Measurements from ENCODE around the gene SOX6. TPM values are rescaled to one million over a fixed set of nuclear protein-coding genes. Genes with fewer than 3 reads are reported as not detected.

Gene SOX6
- total RNA-seq, 2 experiments from 2014 or later, result 0.36 TPM; not detected in 1

DNA sequence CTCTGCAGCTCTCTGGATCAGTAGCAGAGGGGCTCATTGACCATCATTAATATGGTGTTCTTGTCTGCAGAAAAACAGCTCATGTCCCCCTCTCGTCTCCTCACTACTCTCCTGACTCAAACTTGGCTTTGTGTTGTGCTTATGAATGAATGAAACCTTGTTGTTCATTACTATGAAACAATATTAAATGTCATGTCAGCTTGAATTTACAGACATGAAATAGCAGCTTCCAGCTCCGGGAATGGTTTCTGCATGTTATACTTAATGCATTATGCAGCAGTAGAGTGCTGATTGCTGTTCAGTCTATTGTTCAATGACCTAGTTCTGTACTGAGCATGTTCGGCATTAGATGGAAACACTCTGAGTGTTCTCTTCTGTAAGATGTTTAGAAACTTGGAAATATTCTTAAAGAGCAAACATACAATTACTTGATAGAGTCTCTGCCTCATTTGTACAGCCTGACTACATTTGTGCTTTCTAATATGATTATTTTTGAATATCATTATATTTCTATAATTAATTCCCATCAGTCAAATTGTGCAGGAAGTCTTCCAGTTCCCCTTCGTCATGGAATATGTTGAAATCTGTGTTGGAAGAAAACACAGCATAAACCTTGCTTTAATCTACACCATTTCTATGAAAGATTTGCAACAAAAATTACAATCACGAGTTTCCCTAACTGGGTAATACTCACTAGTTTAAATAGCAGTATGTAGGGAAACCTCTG, 340.4 kb downstream of the SOX6 start:
- ChIA-PET POLR2A (no interaction called here), CTCF (no interaction called here)
- H3K4me1 Mint-ChIP-seq (ENCODE audit: low read depth), result no peaks in the 10 kb centered on the region
- H3K4me3 Mint-ChIP-seq, result no peak overlapping the region
- DNase-seq (no peak), ATAC-seq (no peak)
- H3K27ac Mint-ChIP-seq, result no peak overlapping the region
- H3K27me3 Mint-ChIP-seq, result no peaks in the 10 kb centered on the region
- TF ChIP-seq, protein P1, sequence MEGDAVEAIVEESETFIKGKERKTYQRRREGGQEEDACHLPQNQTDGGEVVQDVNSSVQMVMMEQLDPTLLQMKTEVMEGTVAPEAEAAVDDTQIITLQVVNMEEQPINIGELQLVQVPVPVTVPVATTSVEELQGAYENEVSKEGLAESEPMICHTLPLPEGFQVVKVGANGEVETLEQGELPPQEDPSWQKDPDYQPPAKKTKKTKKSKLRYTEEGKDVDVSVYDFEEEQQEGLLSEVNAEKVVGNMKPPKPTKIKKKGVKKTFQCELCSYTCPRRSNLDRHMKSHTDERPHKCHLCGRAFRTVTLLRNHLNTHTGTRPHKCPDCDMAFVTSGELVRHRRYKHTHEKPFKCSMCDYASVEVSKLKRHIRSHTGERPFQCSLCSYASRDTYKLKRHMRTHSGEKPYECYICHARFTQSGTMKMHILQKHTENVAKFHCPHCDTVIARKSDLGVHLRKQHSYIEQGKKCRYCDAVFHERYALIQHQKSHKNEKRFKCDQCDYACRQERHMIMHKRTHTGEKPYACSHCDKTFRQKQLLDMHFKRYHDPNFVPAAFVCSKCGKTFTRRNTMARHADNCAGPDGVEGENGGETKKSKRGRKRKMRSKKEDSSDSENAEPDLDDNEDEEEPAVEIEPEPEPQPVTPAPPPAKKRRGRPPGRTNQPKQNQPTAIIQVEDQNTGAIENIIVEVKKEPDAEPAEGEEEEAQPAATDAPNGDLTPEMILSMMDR (IDR thresholded peaks at IDR 0.05), result no peak
- intact Hi-C loops (cut with micrococcal nuclease), result no loop called here
- no peaks in the 10 kb centered on the region for H3K9me3 Mint-ChIP-seq
- H3K36me3 Mint-ChIP-seq (ENCODE audit: low read depth), result no peaks in the 10 kb centered on the region

DNA sequence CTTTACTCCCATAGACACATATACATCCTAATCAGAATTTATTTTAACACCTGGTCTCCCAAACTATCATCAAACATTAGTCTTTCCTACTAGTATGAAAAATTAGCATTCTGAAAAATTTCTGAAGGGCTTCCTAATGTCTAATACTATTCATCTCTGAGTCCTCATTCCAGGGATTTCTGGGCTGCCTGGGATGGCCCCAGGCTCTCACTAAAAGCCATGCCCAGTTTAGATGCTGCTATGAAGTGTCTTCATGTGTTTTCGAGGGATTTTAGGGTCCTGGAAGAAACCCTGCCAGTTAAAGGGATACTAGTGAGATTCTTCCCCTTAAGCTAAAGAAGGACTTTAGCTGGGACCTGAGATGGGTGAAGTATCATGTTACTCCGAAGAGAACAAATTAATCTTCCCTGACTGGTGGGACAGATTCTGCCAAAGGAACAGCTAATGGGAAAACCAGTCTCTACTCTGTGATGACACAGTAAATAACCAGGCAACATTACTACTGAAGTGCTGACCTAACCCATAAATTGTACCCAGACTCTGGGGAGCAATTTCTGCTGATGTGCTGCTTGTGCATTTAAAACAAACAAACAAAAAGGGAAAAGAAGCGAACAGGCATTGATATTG, 342.6 kb downstream of the SOX6 start:
- TF ChIP-seq, protein P1 (IDR thresholded peaks at IDR 0.05), result no peak
- intact Hi-C loops (cut with micrococcal nuclease), result no loop called here
- no peaks in the 10 kb centered on the region for H3K36me3 Mint-ChIP-seq (ENCODE audit: low read depth)
- ATAC-seq (no peak), DNase-seq (no peak)
- no peak overlapping the region for H3K27ac Mint-ChIP-seq
- H3K4me3 Mint-ChIP-seq, result no peak overlapping the region
- no peaks in the 10 kb centered on the region for H3K27me3 Mint-ChIP-seq
- ChIA-PET POLR2A (no interaction called here), CTCF (no interaction called here)
- no peaks in the 10 kb centered on the region for H3K9me3 Mint-ChIP-seq
- no peaks in the 10 kb centered on the region for H3K4me1 Mint-ChIP-seq (ENCODE audit: low read depth)

DNA sequence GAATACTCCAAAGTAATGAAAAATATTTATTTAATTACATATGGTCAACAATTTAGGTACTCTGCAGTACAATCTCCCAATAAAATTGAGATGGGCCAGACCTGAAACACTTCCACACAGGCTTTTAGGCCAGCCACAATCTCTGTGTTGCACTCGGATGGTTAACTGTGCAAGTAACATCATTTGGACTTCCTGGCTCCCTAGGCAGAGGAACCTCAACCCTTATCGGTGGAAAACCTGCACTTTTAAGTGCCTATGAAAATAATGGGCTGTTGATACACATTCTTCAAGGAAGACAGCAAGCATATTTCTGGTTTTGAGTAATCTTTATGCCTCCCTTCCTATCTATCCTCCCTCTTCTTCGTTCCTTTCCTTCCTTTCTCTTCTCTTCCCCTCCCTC, 343.1 kb downstream of the SOX6 start:
- POLR2A ChIA-PET, result no interaction called here
- DNase-seq (no peak), ATAC-seq (no peak)
- TF ChIP-seq, protein P1 (IDR thresholded peaks at IDR 0.05), result no peak
- Mint-ChIP-seq H3K4me3 (no peak overlapping the region), H3K27ac (no peak overlapping the region), H3K36me3 (ENCODE audit: low read depth) (no peaks in the 10 kb centered on the region), H3K4me1 (ENCODE audit: low read depth) (no peaks in the 10 kb centered on the region), H3K9me3 (no peaks in the 10 kb centered on the region), H3K27me3 (no peaks in the 10 kb centered on the region)
- CTCF ChIA-PET, result no interaction called here
- intact Hi-C loops (cut with micrococcal nuclease), result no loop called here

DNA sequence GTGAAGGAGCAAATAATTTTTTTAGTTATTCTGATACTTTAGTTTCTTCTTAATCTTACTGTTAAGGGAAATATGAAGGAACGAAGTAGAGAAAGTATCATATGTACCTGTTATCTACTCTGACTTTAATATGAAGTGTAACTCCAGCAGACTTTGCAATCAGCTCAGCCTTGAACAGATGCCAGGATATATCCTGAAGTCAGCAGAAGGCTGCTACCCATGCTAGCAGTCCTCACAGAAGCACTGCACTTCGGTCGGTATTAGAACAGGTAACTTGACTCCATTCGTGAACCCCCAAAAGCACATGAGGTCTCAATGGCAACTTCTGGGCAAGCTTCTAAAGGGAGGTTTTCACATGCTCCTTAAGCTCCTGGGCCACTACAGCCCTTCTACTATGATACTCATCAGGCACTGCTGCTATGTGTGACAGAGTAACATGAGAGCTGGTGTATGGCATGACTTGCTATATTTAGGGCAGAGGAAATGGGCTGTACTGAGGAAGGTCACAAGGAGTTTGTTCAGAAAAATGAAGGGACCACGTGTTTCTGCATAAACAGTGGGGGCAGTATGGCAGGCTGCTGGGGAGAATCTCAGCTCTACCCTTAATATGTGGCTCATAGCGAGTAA, 344.1 kb downstream of the SOX6 start:
- ATAC-seq, result no peak

More for the DNA sequence above, 344.1 kb downstream of the SOX6 start:
- no peak overlapping the region for H3K27ac Mint-ChIP-seq
- TF ChIP-seq, protein P1 (IDR thresholded peaks at IDR 0.05), result no peak
- CTCF ChIA-PET, result no interaction called here
- no peak overlapping the region for H3K4me3 Mint-ChIP-seq
- POLR2A ChIA-PET, result no interaction called here
- H3K36me3 Mint-ChIP-seq (ENCODE audit: low read depth), result no peaks in the 10 kb centered on the region
- H3K9me3 Mint-ChIP-seq, result no peaks in the 10 kb centered on the region
- no peaks in the 10 kb centered on the region for H3K4me1 Mint-ChIP-seq (ENCODE audit: low read depth)
- H3K27me3 Mint-ChIP-seq, result no peaks in the 10 kb centered on the region
- no peak for DNase-seq
- intact Hi-C loops (cut with micrococcal nuclease), result no loop called here
